ENCODE data around the gene PI4KA.

The PI4KA gene

DNA sequence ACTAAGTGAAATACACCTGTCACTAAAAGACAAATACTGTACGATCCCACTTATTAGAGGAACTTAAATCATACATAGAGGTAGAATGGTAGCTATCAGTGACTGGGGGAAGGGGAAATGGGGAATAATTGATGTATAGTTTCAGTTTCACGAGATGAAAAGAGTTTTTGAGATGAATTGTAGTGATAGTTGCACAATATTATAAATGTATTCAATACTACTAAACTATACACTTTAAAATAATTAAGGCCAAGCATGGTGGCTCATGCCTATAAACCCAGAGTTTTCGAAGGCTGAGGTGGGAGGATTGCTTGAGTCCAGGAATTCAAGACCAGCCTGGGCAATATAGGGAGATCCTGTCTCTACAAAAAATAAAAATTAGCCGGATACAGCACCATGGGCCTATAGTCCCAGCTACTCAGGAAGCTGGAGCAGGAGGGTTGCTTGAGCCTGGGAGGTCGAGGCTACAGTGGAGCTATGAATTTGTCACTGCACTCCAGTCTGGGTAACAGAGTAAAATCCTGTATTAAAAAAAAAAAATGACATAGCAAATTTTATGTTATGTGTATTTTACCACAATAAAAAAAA is 44.3 kb downstream of the PI4KA start:
- DNase-seq: no peak

DNA sequence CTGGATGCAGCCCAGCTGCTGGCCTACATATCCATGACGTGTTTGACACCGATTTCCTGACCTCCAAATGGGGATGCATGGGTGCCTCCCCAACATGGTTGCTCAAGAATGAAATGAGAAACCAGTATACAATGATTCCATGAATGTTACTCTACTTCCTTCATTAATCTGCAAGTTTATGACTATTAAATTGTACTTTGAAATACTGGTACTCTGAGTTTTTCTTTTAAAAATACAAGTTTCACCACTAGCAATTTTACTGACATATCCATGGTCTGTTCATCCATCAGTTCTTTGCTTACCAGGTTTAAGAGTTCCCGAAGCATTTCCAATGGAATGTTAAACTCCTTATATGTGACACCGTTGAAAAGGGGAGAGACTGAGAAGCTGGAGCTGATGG is 45.6 kb downstream of the PI4KA start:
- no peak for DNase-seq

DNA sequence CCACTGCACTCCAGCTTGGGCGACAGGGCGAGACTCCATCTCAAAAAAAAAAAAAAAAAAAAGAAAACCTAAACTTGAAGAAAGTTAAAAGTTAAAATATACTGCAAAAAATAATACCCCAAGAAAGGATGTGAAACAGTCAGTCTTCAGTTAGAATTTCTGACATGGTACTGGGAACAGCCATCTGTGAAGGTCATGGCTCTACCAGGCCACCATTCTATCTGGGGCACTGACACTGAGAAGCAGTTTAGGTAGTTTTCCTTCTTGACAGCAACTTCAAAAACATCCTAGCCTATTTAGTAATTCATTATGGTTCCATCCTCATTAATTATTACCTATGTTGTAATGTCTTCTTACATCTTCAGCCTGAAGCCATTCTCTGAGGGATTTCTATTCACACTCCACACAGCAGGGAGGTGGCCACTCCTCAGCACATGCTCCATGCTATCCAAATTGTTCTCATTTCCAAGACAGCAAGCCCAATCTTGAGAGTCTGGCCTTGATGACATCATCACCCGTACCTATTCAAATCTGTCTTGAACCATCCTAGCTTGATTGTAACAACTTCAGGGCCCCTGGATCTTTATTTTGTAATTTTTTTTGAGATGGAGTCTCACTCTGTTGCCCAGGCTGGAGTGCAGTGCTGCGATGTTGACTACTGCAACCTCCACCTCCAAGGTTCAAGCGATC is 46.5 kb downstream of the PI4KA start:
- no peak for DNase-seq

DNA sequence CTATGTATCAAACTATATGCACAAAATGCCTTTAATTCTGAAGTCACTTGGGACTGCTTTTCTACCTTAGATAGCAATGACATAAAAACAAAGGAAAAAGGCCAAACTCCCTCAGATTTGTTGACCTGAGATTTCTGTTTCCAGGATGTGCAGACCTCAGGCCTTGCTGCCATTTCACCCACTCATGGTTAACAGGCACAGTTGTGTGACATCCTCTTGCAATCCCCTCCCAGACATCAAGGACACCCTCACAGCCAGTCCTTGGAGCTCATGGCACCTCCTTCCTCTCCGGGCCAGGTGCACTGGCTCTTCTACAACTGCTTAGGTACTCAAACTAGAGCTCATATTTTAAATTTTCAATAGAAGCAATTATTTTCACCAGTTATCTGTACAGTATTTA is 47.4 kb downstream of the PI4KA start:
- DNase-seq: no peak

DNA sequence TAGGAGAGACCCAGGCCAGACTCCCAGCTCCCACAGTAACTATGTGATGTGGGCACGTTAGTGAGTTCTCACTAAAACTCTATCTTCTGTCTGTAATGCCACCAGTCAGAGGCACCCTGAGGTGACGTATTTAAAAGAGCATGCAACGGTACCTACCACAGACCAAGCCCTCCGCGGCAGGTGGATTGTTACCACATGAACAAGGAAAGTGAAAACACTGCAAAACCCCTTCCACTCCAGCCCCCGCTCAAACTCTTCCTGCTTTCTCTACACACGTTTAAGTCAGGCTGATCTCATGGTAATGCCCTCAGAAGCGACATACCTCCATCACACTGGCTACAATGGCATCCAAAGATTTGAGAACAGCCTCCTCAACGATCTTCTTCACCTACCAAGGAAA is 48.0 kb downstream of the PI4KA start:
- DNase-seq: no peak

DNA sequence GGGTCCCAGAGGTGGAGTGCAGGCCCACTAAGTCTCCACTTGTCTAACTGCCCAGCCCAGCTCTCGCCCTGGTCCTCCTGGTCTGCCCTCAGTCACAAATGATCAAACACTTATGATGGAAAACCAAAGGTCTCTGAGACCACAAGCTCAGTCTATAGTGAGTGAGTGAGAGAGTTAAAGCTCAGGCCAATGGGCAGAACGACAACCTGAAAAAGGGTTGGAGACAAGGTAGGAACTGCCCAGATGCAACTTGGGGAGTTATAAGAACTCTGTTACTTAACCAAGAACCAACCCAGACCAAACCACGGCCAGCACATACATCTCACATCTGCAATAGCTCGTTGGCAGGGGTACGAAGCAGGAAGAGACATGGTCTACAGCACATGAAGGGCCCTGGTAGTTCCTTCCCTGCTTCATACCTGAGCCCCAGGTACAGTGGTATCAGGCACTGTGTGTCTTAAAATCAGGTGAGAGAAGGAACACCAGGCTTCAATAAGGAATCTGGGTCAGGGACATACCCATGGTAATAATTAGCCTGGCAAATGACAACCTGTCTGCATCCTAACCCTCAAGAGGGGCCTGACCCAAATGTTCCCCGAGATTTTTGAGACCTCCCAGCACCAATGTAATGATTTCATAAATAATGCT is 48.9 kb downstream of the PI4KA start:
- no peak for DNase-seq

DNA sequence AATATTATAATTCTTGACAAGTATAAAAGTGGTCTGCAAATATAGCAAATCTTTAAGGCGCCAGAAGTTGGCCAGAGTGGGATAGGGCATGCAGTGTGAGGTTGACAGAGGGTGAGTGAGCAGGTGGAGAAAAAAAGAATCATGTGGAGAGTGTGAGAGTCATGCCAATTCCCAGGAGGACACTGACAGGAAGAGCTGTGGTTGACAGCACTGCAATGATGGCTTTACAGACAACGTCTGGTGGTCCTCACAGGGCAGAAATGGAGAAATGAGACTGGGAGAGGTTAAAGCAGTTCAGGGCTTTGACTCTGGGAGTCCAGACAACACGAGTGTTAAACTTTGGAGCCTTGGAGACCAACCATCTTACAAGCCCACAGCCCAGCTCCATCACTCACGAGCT is 49.8 kb downstream of the PI4KA start:
- DNase-seq: no peak

DNA sequence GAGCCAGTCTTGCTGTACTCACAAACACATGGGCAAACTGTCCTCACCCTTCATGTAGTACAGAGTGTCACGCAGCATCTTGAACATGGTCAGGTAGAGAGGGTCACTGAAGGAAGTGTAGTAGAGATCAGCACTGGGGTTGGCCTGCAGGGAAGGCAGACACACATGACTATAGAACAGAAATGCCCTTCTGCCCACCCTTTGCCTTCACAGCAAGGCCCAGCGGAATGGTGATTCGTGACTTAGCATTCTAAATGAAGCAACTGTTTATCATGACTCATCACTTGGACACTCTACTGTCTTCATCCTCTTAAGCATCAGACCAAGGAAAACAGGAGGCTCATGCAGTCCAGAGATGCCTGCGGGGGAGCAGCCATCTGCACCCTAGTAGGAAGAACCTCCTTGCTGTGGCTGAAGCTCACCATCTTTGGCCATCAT is 51.3 kb downstream of the PI4KA start:
- DNase-seq: peak; percentile 88

DNA sequence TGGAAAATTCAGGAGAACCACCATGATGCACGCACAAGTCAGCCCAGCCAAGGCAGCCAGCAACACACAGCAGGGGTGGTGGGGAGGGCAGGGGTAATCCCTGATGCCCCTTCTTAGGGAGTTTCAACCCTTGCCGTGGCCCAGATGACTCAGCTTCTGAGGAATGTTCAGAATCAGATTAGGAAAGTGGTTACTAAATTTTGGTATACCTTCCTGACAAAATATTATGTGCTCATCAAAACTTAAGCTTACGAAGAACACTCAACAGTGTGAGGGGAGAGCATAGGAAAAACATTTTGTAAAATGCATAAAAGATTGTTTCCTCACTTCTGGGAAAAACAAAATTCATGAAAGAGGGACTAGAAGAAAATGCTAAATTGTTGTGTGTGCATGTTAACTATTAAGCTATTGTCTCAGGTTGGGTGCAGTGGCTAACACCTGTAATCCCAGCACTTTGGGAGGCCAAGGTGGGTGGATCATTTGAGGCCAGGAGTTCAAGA is 52.6 kb downstream of the PI4KA start:
- DNase-seq: no peak

DNA sequence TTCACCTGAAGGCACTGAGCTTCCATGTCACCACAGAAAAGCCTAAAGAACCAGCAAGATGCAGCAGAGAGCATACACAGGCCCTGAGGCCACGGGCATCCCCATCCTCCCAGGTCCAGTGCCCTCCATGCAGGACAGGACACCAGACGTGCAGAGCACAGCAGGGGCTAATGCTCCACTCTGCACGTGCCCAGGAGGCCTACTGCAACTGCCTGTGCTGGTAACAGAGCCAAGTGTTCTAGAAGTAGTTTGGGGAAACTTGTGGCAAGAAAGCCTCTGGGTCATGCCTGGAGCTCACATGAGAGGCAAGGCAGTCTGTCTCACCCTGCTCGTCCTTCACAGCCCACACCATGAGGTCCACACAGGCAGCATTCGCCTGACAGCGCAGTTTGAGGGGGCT is 54.0 kb downstream of the PI4KA start:
- DNase-seq: no peak

DNA sequence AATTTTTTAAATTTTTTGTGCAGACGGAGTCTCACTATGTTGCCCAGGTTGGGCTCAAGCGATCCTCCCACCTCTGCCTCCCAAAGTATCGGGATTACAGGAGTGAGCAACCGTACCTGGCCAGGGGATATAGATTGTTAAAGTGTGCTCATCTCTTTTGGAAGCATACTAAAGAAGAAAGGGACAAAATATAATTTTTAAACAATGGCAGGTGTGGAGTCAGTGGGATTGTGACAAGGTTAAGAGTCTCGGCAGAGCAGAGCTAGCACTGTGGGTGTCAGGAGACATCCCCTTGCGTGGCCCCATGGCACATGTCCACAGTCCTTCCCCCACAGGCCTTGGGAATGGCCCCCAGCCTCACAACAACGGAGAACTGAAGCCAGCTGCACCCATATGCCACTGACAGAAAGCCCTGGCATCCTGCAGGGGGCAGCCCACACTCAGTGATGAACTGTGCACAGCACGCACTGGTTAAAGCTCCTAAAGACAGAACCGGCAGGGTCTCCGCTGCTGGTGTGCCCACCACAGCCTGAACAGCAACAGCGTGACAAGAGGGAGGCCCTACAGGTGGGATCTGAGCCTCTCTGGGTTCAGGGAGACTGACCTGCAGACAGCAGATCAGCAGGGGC is 54.8 kb downstream of the PI4KA start:
- no peak for DNase-seq

DNA sequence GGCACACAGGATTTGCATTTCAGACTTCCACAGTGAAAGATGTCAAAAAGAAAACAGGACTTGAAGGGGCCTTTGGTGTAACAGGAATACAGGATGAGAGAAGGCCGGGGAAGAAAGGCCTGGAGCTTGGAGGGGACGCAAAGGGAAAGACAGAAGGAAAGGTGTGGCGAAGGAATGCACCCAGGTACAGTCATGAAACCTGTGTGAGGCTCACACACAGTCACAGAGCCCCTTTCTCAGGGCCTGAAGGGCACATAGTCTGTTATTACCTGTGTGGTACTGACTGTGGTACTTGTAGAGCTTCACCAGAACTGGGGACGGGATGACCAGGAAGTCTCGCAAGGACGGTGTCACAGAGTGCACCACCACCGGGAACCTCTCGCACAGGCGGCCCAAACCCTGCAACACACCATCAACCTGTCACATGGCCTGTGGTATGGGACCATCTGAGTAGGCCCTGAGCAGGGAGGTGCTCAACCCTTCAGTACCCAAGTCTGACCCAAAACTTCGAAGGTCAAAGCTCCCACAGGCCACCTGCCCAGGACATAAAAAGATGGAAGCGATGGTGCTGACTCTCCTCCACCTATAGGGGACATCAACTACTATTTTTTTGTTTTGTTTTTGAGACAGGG is 55.6 kb downstream of the PI4KA start:
- no peak for DNase-seq

DNA sequence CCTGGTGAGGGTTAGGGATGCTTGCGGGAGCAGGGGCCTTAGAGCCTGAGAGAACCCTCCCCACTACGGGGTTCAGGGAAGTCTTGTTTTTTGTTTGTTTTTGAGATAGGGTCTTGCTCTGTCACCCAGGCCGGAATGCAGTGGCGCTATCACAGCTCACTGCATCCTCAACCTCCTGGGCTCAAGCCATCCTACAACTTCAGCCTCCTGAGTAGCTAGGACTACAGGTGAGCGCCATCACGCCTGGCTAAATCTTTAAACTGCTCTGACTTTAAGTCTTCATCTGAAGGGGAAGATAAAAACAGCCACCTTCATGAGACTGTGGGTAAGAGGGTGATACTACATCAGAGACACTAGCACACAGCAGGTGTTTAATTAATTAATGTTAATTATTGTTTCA is 56.2 kb downstream of the PI4KA start:
- no peak for DNase-seq

DNA sequence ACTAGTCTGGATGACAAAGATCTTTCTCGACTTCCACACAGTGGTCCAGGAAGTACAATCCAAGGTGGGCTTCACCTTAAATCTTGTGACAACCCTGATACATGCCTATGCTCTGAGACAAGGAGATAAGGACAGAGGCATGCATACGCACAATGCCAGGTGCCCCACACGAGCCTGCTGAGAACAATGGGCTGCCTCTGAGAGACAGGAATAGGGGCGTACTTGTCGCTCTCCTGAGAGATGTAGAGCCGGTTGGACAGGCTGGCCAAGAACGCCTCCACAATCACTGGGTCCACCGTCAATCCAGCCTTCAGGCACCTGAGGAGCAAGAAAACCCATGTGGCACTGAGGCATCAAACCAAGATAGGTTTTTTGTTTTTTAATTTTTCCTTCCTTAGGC is 59.2 kb downstream of the PI4KA start:
- DNase-seq: no peak

DNA sequence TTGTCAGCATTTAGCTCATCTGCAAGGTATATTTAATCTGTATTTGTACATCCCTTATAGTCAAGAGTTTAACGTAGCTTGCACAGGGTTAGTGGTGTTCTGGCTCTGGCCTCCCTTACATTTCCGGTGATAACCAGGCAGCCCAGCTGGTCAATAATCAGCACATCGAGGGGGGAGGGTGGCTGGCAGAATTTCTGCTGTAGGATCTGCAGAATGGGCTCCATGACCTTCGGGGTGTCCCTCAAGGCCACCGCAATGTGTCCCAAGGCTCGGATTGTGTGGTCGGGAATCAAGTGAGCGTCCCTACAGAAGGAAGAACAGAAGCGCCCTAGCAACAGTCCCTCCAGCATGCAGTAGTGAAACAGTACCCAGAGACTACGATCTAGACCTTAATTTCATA is 59.6 kb downstream of the PI4KA start:
- DNase-seq: no peak

DNA sequence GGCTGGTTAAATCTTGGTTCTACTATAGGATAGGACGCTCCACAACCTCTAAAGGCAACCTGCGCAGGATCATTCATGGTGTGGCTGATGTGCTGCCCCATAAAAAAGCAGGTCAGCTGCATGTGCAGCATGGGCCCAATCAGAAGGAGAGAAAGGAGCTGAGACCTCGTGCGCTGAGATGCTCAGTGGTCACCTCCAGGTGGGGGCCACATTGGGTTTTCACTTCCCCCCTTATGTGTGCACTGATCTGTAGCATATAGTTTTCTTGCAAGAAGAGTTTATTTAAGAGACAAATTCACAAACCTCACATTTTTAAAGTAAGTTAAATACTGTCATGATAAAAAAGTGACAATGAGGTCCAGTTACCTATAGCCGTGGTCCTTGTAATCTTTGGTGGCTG is 60.4 kb downstream of the PI4KA start:
- no peak for DNase-seq

DNA sequence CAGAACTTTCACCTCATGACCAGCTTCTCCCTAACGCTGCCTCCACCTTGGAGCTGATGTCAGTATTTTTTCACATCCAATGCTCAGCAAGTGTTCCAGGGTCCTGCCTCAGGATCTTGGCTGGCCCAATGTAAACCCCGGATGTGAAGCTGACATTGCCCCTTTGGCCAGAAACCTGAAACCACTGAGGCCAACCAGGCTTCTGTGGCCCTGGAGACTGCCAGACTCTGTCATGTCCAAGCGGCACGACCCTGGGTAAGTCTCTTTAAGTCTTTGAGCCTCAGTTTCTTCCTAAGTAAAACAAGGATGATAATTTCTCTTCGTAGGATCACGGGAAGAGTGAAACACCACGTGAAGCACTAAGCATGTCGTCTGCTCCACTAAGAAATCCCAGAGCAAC is 61.9 kb downstream of the PI4KA start:
- DNase-seq: no peak

DNA sequence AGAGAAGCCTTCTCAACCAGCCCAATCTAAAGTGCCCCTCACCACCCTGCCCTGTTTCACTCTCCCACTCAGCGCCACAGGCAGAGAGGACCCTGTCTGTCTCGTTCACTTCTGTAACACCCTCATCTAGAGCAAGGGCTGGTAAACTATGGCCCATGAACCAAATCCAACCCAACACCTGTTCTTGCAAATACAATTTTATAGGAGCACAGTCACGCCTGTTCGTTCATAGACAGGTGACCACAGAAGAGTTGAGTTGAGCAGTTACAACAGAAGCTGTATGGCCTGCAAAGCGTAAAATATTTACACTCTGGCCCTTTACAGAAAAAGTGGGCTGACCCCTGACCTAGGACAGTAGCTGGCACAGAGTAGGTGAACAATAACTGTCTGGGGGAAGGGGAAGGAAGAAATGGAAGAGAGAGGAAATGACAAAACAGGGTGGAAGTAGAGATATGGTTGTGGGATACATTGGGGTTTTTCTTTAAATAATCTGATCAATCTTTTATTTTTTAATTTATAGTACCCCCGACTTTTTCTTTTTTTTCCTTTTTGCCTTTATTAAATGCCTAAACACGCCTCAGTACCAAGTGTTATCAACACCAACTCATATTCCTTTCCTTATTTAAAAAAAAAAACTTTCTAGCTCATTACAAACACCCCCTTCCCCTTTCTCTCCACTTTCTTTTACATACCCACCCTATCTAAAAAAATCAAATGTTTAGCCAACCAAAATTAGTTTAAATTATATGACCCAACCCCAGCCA is 63.8 kb downstream of the PI4KA start:
- no peak for DNase-seq

DNA sequence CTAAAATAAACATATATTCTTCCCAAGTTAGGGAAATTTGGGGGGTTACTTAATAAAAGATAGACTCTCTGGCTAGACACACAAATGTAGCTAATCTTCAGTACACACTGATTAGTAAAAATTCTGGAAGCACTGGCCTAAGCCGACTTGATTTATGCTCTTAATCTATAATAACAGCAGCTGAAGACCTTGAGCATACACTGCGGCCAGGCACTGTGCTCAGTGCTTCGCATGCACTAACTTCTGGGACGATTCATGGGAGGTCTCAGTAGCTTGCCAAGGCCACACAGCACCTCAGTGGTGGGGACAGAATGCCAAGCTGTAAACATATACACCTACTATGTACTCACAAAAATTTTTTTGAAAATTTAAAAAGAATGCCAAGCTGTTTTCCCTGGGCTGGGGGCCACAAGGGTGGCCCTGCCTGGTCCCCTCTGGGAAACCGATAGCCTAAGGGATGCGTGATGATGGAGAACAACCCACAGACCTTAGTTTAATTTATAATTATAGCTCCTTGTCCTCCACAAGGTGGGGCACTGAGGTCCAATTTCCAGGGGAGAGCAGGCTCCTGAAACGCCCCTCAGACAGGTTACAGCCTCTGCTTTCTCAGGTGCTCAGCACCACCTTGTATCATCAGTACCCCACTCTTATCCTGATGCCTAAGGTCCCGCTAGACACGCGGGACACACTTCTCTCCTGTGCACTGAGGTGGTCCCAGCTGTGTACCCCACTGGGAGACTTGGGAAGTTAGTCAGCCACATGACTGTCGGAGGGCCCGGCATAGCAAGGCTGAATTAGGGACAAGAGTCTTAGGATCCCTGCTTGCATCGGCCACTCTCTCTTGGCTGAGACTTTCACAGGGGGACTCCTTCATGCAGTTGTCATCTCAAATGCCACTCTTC is 64.6 kb downstream of the PI4KA start:
- no peak for DNase-seq

DNA sequence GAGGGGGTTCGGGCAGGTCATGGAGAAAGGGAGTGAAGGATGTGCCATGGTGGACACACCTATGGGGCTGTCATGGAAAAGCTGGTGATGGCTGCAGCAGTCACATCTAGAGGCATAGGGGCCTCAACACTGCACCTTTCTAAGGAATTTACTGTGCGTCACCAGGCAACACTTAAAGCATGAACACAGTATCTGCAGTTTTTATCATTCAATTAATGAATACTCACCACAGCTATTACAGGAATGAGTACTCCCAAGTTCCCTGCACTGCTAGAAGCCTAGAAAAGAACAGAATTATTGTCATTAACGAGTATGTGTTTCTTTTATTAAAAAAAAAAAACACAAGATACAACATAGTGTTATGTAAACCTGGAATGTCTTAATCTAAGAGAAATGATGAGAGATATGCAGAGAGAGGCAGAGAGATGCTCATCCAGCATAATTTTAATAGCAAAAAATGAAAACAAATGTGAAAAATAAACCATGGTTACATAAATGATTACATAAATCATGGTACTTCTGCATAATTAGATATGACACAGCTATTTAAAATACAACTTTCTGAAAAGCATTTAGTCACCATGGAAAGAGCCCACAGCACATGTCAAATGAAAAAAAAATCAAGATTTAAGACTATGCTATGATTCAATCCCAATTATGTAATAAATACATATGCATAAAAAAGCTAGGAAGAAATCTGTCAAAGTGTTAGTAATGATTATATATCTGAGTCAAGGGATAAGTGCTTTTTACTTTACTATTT is 65.5 kb downstream of the PI4KA start:
- DNase-seq: no peak

Measured in amniotic stem cell (primary cell).